Measurements from ENCODE around the gene RGL2. TPM values are rescaled to one million over a fixed set of nuclear protein-coding genes. Genes with fewer than 3 reads are reported as not detected.

The RGL2 gene
- total and polyA plus RNA-seq, 2 of the 13 experiments (the other 11 are each of a cell fraction or from before 2014, with no cell fraction given), result 22.9 to 47.4 TPM

DNA sequence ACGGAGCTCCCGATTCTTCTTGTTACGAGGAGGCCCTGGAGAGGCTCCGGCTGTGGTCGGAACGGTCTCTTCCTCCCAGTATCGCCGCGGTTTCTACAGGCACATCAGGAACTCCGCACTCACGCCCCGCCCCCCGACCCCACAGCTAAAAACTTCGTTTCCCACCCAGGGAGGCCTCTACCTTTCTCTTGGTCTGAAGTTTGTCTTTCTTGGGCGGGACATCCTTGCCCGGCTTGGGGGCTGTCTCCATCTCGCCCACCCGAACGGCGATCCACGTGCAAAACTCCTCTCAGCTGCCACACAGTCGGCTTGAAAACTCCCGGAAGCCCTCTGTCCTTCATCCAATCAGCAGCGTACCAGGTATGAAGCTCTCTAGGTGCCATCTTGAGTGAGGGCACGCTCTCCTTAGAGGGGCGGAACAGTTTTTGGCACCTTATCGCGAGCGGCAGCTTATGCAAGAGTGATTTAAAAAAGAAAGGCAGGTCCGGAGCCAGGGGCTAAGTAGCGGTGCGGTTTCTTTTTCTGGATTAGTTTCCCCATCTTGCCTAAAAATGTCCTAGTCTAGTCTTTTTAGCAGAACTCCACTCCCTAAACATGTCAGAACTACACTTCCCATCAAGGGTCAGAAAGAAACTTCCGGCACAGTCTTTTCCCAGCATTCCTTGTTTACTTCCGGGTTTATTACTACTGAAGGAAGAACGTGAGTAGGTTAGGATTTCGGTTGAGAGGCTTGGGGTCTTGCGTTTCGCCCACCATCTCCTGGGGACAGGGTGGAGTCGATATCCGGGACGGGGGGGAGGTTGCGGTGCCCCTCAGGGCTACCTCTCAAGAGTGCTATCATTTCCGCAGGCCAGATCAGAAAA is 9.6 kb downstream of the RGL2 start, which contains the start of the genes PFDN6 and WDR46 (continued):
- TF ChIP-seq, protein P1, sequence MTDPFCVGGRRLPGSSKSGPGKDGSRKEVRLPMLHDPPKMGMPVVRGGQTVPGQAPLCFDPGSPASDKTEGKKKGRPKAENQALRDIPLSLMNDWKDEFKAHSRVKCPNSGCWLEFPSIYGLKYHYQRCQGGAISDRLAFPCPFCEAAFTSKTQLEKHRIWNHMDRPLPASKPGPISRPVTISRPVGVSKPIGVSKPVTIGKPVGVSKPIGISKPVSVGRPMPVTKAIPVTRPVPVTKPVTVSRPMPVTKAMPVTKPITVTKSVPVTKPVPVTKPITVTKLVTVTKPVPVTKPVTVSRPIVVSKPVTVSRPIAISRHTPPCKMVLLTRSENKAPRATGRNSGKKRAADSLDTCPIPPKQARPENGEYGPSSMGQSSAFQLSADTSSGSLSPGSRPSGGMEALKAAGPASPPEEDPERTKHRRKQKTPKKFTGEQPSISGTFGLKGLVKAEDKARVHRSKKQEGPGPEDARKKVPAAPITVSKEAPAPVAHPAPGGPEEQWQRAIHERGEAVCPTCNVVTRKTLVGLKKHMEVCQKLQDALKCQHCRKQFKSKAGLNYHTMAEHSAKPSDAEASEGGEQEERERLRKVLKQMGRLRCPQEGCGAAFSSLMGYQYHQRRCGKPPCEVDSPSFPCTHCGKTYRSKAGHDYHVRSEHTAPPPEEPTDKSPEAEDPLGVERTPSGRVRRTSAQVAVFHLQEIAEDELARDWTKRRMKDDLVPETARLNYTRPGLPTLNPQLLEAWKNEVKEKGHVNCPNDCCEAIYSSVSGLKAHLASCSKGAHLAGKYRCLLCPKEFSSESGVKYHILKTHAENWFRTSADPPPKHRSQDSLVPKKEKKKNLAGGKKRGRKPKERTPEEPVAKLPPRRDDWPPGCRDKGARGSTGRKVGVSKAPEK (CRISPR knock-in tag; IDR thresholded peaks at IDR 0.05; ENCODE audit: borderline replicate concordance), result no peak
- TF ChIP-seq, protein P2, sequence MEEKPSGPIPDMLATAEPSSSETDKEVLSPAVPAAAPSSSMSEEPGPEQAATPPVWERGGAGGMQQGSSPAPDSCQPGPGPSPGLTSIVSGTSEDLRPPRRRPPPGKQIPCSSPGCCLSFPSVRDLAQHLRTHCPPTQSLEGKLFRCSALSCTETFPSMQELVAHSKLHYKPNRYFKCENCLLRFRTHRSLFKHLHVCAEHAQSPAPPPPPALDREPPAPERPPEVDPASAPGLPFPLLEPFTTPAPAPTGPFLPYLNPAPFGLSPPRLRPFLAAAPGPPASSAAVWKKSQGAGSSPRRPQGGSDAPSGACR (CRISPR knock-in tag; IDR thresholded peaks at IDR 0.05), result peak; percentile 50
- no peak for TF ChIP-seq ZNF484 (CRISPR knock-in tag; IDR thresholded peaks at IDR 0.05; ENCODE audit: borderline replicate concordance, low read depth)
- no peak for TF ChIP-seq MED8 (CRISPR knock-in tag; IDR thresholded peaks at IDR 0.05; ENCODE audit: insufficient replicate concordance)
- TF ChIP-seq ZC3H4 (CRISPR knock-in tag; IDR thresholded peaks at IDR 0.05; ENCODE audit: borderline replicate concordance), result no peak
- peak; percentile 29; the same call in 1 of the 2 replicates for TF ChIP-seq IRF2 (CRISPR knock-in tag; IDR thresholded peaks at IDR 0.05)
- TF ChIP-seq, protein P3, sequence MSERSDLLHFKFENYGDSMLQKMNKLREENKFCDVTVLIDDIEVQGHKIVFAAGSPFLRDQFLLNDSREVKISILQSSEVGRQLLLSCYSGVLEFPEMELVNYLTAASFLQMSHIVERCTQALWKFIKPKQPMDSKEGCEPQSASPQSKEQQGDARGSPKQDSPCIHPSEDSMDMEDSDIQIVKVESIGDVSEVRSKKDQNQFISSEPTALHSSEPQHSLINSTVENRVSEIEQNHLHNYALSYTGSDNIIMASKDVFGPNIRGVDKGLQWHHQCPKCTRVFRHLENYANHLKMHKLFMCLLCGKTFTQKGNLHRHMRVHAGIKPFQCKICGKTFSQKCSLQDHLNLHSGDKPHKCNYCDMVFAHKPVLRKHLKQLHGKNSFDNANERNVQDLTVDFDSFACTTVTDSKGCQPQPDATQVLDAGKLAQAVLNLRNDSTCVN (CRISPR knock-in tag; IDR thresholded peaks at IDR 0.05; ENCODE audit: borderline replicate concordance), result no peak
- TF ChIP-seq ZNF367 (CRISPR knock-in tag; IDR thresholded peaks at IDR 0.05; ENCODE audit: borderline replicate concordance), result no peak
- TF ChIP-seq ELF3 (CRISPR knock-in tag; IDR thresholded peaks at IDR 0.05), result peak; percentile 80
- no peak for TF ChIP-seq ZKSCAN1 (IDR thresholded peaks at IDR 0.05; ENCODE audit: low read length)
- peak; percentile 32; the same call in 1 of the 2 replicates for TF ChIP-seq JUND (CRISPR knock-in tag; IDR thresholded peaks at IDR 0.05)
- TF ChIP-seq TAF15 (IDR thresholded peaks at IDR 0.05; ENCODE audit: low read depth, low read length, poor library complexity, severe bottlenecking), result no peak
- TF ChIP-seq MED13 (CRISPR knock-in tag; IDR thresholded peaks at IDR 0.05), result 0 out of 2 replicates have a peak, but pooled peaks have one; percentile 52
- no peak for TF ChIP-seq FLYWCH1 (CRISPR knock-in tag; IDR thresholded peaks at IDR 0.05)
- TF ChIP-seq RORA (CRISPR knock-in tag; IDR thresholded peaks at IDR 0.05), result no peak
- TF ChIP-seq YY1 (IDR thresholded peaks at IDR 0.05; ENCODE audit: insufficient read depth, insufficient replicate concordance, low read depth, low read length), result peak; percentile 99
- TF ChIP-seq, protein P4, sequence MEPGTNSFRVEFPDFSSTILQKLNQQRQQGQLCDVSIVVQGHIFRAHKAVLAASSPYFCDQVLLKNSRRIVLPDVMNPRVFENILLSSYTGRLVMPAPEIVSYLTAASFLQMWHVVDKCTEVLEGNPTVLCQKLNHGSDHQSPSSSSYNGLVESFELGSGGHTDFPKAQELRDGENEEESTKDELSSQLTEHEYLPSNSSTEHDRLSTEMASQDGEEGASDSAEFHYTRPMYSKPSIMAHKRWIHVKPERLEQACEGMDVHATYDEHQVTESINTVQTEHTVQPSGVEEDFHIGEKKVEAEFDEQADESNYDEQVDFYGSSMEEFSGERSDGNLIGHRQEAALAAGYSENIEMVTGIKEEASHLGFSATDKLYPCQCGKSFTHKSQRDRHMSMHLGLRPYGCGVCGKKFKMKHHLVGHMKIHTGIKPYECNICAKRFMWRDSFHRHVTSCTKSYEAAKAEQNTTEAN (CRISPR knock-in tag; conservative IDR thresholded peaks at IDR 0.05), result no peak
- TF ChIP-seq CCAR2 (optimal IDR thresholded peaks at IDR 0.05; ENCODE audit: low read depth, low read length), result no peak
- TF ChIP-seq, protein P5, sequence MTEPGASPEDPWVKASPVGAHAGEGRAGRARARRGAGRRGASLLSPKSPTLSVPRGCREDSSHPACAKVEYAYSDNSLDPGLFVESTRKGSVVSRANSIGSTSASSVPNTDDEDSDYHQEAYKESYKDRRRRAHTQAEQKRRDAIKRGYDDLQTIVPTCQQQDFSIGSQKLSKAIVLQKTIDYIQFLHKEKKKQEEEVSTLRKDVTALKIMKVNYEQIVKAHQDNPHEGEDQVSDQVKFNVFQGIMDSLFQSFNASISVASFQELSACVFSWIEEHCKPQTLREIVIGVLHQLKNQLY (CRISPR knock-in tag; IDR thresholded peaks at IDR 0.05), result no peak
- TF ChIP-seq NCOA2 (CRISPR knock-in tag; IDR thresholded peaks at IDR 0.05), result 0 out of 2 replicates have a peak, but pooled peaks have one; percentile 26
- TF ChIP-seq ZMYM3 (CRISPR knock-in tag; IDR thresholded peaks at IDR 0.05), result no peak
- TF ChIP-seq POLR2AphosphoS5 (IDR thresholded peaks at IDR 0.05; ENCODE audit: low read depth, low read length), result peak; percentile 84
- TF ChIP-seq ZIK1 (CRISPR knock-in tag; IDR thresholded peaks at IDR 0.05; ENCODE audit: borderline replicate concordance, low read depth), result no peak

Measured in HepG2 (cell line).